Neural cell (in vitro differentiated cells): ENCODE data around the gene C11orf24. TPM values are rescaled to one million over a fixed set of nuclear protein-coding genes. Genes with fewer than 3 reads are reported as not detected.

Experiments used
- H2AFZ ChIP-seq: fragments of 200-600, 300-800 bp; sonication (generic), shearing (Covaris generic); 2 replicates; pipeline ENCODE4 v1.6.0; 2014; ENCODE audit warnings: low read depth, mild to moderate bottlenecking, antibody characterized with exemption, low read length, moderate library complexity
- H3F3A ChIP-seq: fragments of 200-600 bp; shearing (Covaris generic); 2 replicates; pipeline ENCODE4 v1.6.1; 2016; ENCODE audit warnings: mild to moderate bottlenecking, moderate library complexity, mixed read lengths, antibody characterized with exemption, low read length; ENCODE audit not compliant: insufficient read depth, poor library complexity, severe bottlenecking
- H3K27ac ChIP-seq: fragments of 200-600, 300-800 bp; sonication (generic), shearing (Covaris generic); 2 replicates; pipeline ENCODE4 v1.5.1; 2014; ENCODE audit warnings: mild to moderate bottlenecking, low read length, moderate library complexity
- H3K27me3 ChIP-seq: fragments of 300-800, 200-600 bp; sonication (generic), shearing (Covaris generic); 2 replicates; pipeline ENCODE4 v1.6.0; 2014; ENCODE audit warnings: mild to moderate bottlenecking, low read depth, low read length, moderate library complexity; ENCODE audit not compliant: insufficient read depth
- H3K36me3 ChIP-seq: fragments of 300-800, 200-600 bp; sonication (generic), shearing (Covaris generic); 2 replicates; pipeline ENCODE4 v1.5.1; 2014; ENCODE audit warnings: mild to moderate bottlenecking, antibody characterized with exemption, low read length, moderate library complexity; ENCODE audit not compliant: insufficient read depth
- H3K4me2 ChIP-seq: fragments of 300-800, 200-600 bp; sonication (generic), shearing (Covaris generic); 2 replicates; pipeline ENCODE4 v1.6.0; 2014; ENCODE audit warnings: mild to moderate bottlenecking, low read length
- H3K4me3 ChIP-seq: fragments of 300-800, 200-600 bp; sonication (generic), shearing (Covaris generic); 2 replicates; pipeline ENCODE4 v1.5.1; 2014; ENCODE audit warnings: mild to moderate bottlenecking, low read length, moderate library complexity
- H3K79me2 ChIP-seq: fragments of 200-600 bp; shearing (Covaris generic); replicated peaks from 2 replicates; pipeline ENCODE4 v1.6.0; 2014; ENCODE audit warnings: mild to moderate bottlenecking, low read length, moderate library complexity; ENCODE audit not compliant: insufficient read depth
- H3K9ac ChIP-seq: fragments of 300-800, 200-600 bp; sonication (generic), shearing (Covaris generic); 2 replicates; pipeline ENCODE4 v1.6.1; 2016; ENCODE audit warnings: mild to moderate bottlenecking, low read length, mixed read lengths
- H3K9me2 ChIP-seq: fragments of 200-600 bp; shearing (Covaris generic); 2 replicates; pipeline ENCODE4 v1.6.1; 2016; ENCODE audit warnings: mild to moderate bottlenecking, low read length, mixed read lengths; ENCODE audit not compliant: insufficient read depth
- H3K9me3 ChIP-seq: fragments of 200-600, 300-800 bp; sonication (generic), shearing (Covaris generic); 2 replicates; pipeline ENCODE4 v1.6.1; 2016; ENCODE audit warnings: mild to moderate bottlenecking, mixed run types, low read length, moderate library complexity, mixed read lengths
- H4K20me1 ChIP-seq: fragments of 200-600 bp; shearing (Covaris generic); 2 replicates; pipeline ENCODE4 v1.6.1; 2016; ENCODE audit warnings: mild to moderate bottlenecking, mixed run types; ENCODE audit not compliant: insufficient read depth
- EP300 ChIP-seq: fragments of 450-650 bp; conservative IDR thresholded peaks from 2 replicates; pipeline ENCODE4 v1.6.1; 2014; ENCODE audit warnings: antibody characterized with exemption, mild to moderate bottlenecking, moderate library complexity; ENCODE audit not compliant: poor library complexity, severe bottlenecking
- EZH2 ChIP-seq: fragments of 200-600, 300-800 bp; shearing (Covaris generic), sonication (generic); IDR thresholded peaks from 2 replicates; pipeline ENCODE4 v1.6.1; 2014; ENCODE audit warnings: antibody characterized with exemption, low read length, borderline replicate concordance, mild to moderate bottlenecking; ENCODE audit not compliant: insufficient read depth, poor library complexity, severe bottlenecking
- MXI1 ChIP-seq: fragments of 450-650 bp; conservative IDR thresholded peaks from 2 replicates; pipeline ENCODE4 v1.6.1; 2014; ENCODE audit warnings: antibody characterized with exemption, mild to moderate bottlenecking; ENCODE audit not compliant: poor library complexity, severe bottlenecking
- POLR2AphosphoS5 ChIP-seq: IDR thresholded peaks from 2 replicates; pipeline ENCODE4 v1.6.1; 2012
- RAD21 ChIP-seq: fragments of 450-650 bp; conservative IDR thresholded peaks from 2 replicates; pipeline ENCODE4 v1.6.1; 2014; ENCODE audit warnings: antibody characterized with exemption, mild to moderate bottlenecking, moderate library complexity
- SMC3 ChIP-seq: fragments of 450-650 bp; conservative IDR thresholded peaks from 2 replicates; pipeline ENCODE4 v1.6.1; 2014; ENCODE audit warnings: antibody characterized with exemption, mild to moderate bottlenecking, moderate library complexity; ENCODE audit not compliant: poor library complexity
- TAF1 ChIP-seq: IDR thresholded peaks from 2 replicates; pipeline ENCODE4 v1.6.1; 2012; ENCODE audit warnings: low read depth
- polyA plus RNA-seq: library from polyadenylated mRNA; depleted of rRNA; stranded (reverse); fragments of >200 nt; gene quantifications from 2 replicates; pipeline ENCODE4 v1.2.3, GENCODE V29; 2014
- TF ChIP-seq, protein P1 (sequence below): fragments of 450-650 bp; IDR thresholded peaks from 2 replicates; pipeline ENCODE4 v1.5.1; 2014; ENCODE audit warnings: antibody characterized with exemption, mild to moderate bottlenecking, moderate library complexity; ENCODE audit not compliant: poor library complexity, severe bottlenecking
- TF ChIP-seq, protein P2 (sequence below): IDR thresholded peaks from 2 replicates; pipeline ENCODE4 v1.6.1; 2012; ENCODE audit warnings: borderline replicate concordance

The C11orf24 gene
- polyA plus RNA-seq, 1 donor from 2014 or later, result 9.6 TPM

DNA sequence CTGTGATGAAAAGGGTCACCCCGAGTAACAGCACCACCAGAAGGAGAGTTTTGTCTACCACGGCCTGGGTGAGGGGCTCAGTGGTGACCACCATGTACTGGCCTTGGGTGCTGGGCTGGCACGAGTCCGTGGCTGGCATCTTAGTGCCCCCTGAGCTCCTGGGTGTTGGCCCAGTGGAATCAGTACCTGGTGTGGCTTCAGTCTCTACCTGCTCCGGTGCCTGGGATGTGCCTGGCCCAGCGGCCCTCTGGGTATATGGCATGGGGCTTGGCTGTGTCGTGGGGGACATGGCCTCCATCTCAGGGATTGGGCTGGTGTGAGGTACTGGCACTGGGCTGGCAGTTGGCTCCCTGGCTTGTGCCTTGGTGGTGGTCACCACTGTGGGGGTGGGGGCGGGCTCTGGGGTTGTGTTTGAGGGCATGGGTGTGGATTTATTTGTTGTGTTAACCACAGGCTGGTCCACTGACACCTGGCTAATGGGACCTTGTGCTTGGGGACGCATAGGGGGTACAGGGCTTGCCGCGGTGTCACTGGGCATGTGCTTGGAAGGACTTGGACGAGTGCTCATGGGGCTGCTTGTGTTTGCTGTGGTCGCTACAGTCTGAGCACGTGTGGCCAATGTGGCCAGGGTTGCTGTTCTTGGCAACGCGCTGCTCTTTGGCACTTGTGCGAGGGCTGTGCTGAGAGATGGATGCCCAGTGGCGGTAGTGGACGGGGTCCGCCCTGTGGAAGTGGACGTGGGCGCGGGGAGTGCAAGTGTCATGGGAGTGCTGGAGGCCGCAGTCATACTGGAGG, 9.8 kb downstream of the C11orf24 start:
- Histone ChIP-seq H3K79me2 (no peaks in the 10 kb centered on the region), H3K27ac (no peak overlapping the region), H3K4me2 (no peak overlapping the region), H3K9me2 (no peaks in the 10 kb centered on the region), H4K20me1 (no peaks in the 10 kb centered on the region), H3F3A (no peaks in the 10 kb centered on the region), H3K36me3 (no peaks in the 10 kb centered on the region), H3K4me3 (no peak overlapping the region), H3K9me3 (no peaks in the 10 kb centered on the region), H3K27me3 (no peaks in the 10 kb centered on the region), H3K9ac (no peak overlapping the region), H2AFZ (no peak overlapping the region)
- TF ChIP-seq, protein P1, sequence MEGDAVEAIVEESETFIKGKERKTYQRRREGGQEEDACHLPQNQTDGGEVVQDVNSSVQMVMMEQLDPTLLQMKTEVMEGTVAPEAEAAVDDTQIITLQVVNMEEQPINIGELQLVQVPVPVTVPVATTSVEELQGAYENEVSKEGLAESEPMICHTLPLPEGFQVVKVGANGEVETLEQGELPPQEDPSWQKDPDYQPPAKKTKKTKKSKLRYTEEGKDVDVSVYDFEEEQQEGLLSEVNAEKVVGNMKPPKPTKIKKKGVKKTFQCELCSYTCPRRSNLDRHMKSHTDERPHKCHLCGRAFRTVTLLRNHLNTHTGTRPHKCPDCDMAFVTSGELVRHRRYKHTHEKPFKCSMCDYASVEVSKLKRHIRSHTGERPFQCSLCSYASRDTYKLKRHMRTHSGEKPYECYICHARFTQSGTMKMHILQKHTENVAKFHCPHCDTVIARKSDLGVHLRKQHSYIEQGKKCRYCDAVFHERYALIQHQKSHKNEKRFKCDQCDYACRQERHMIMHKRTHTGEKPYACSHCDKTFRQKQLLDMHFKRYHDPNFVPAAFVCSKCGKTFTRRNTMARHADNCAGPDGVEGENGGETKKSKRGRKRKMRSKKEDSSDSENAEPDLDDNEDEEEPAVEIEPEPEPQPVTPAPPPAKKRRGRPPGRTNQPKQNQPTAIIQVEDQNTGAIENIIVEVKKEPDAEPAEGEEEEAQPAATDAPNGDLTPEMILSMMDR, result no peak
- TF ChIP-seq POLR2AphosphoS5, result no peak
- no peak for TF ChIP-seq TAF1
- TF ChIP-seq RAD21, result no peak
- TF ChIP-seq EZH2, result no peak
- TF ChIP-seq SMC3, result no peak
- no peak for TF ChIP-seq MXI1
- TF ChIP-seq, protein P2, sequence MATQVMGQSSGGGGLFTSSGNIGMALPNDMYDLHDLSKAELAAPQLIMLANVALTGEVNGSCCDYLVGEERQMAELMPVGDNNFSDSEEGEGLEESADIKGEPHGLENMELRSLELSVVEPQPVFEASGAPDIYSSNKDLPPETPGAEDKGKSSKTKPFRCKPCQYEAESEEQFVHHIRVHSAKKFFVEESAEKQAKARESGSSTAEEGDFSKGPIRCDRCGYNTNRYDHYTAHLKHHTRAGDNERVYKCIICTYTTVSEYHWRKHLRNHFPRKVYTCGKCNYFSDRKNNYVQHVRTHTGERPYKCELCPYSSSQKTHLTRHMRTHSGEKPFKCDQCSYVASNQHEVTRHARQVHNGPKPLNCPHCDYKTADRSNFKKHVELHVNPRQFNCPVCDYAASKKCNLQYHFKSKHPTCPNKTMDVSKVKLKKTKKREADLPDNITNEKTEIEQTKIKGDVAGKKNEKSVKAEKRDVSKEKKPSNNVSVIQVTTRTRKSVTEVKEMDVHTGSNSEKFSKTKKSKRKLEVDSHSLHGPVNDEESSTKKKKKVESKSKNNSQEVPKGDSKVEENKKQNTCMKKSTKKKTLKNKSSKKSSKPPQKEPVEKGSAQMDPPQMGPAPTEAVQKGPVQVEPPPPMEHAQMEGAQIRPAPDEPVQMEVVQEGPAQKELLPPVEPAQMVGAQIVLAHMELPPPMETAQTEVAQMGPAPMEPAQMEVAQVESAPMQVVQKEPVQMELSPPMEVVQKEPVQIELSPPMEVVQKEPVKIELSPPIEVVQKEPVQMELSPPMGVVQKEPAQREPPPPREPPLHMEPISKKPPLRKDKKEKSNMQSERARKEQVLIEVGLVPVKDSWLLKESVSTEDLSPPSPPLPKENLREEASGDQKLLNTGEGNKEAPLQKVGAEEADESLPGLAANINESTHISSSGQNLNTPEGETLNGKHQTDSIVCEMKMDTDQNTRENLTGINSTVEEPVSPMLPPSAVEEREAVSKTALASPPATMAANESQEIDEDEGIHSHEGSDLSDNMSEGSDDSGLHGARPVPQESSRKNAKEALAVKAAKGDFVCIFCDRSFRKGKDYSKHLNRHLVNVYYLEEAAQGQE, result no peak
- TF ChIP-seq EP300, result no peak

DNA sequence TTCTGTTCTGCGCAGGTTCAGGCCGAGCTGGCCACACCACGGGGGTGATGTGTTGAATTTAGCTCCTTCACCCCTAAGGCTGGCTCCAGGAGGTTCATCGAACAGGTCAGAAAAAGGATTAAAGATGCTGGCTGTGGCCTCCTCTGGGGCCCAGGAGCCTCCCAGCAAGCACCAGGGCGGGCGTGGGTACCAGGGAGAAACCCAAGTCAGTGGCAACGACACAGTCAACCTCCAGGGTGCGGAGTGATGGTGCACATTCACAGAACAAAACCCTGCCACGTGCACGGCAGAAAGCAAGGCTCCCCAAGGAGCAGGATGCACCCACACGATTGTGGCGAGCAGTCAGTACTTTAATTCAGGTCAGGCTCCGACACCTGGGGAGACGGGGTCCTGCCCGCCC, 10.8 kb downstream of the C11orf24 start:
- Histone ChIP-seq H3K9me3 (no peaks in the 10 kb centered on the region), H3K4me2 (no peak overlapping the region), H3K79me2 (no peaks in the 10 kb centered on the region), H2AFZ (no peak overlapping the region), H3F3A (no peaks in the 10 kb centered on the region), H3K4me3 (no peak overlapping the region), H3K9ac (no peak overlapping the region), H4K20me1 (no peaks in the 10 kb centered on the region), H3K9me2 (no peaks in the 10 kb centered on the region), H3K36me3 (no peaks in the 10 kb centered on the region), H3K27me3 (no peaks in the 10 kb centered on the region), H3K27ac (no peak overlapping the region)
- TF ChIP-seq, protein P1, result no peak
- TF ChIP-seq POLR2AphosphoS5, result no peak
- TF ChIP-seq MXI1, result no peak
- TF ChIP-seq TAF1, result no peak
- no peak for TF ChIP-seq RAD21
- TF ChIP-seq EP300, result no peak
- TF ChIP-seq EZH2, result no peak
- no peak for TF ChIP-seq SMC3
- TF ChIP-seq, protein P2, result no peak
